Fibroblast of peridontal ligament (primary cell): ENCODE results near the gene EID2B.

Experiments
- DNase-seq: peaks from one replicate; pipeline ENCODE4 v3.0.0-alpha.2; 2010; ENCODE audit errors: extremely low read depth

EID2B gene

GRCh38 chr19:39532233-39533002 is at the start of gene EID2B:
EID2B (minus strand) TSS chr19:39532852; CDS start chr19:39532802, 50 bp downstream.
- peak; percentile 97 for DNase-seq

- no peak for DNase-seq
These were observed 49.8 kb upstream of the EID2B start for GRCh38 chr19:39582442-39582841.

- no peak for DNase-seq
These were observed 36.0 kb upstream of the EID2B start for GRCh38 chr19:39568604-39569003.

- DNase-seq = no peak
These were observed 33.4 kb upstream of the EID2B start for GRCh38 chr19:39566064-39566463.

GRCh38 chr19:39563408-39563807 is 30.8 kb upstream of the EID2B start:
- no peak for DNase-seq

GRCh38 chr19:39558624-39559117 is 26.0 kb upstream of the EID2B start:
- DNase-seq = no peak

- peak; percentile 31 for DNase-seq
These were observed 25.4 kb upstream of the EID2B start for GRCh38 chr19:39557811-39558623.

- DNase-seq = no peak
These were observed 23.2 kb upstream of the EID2B start for GRCh38 chr19:39555883-39556282.

- no peak for DNase-seq
These were observed 22.2 kb upstream of the EID2B start for GRCh38 chr19:39554701-39555311.

GRCh38 chr19:39553082-39553652 is 20.5 kb upstream of the EID2B start:
- DNase-seq = no peak

GRCh38 chr19:39550197-39550596 is 17.5 kb upstream of the EID2B start:
- no peak for DNase-seq

- DNase-seq = no peak
These were observed 13.9 kb upstream of the EID2B start for GRCh38 chr19:39546599-39546998.

GRCh38 chr19:39544911-39545310 is 12.3 kb upstream of the EID2B start:
- DNase-seq = no peak

GRCh38 chr19:39544226-39544903 is 11.7 kb upstream of the EID2B start:
- DNase-seq = peak; percentile 36

GRCh38 chr19:39543477-39543857 is 10.8 kb upstream of the EID2B start:
- no peak for DNase-seq

GRCh38 chr19:39542206-39542605 is 9.6 kb upstream of the EID2B start:
- DNase-seq = no peak

- DNase-seq = no peak
These were observed 7.7 kb upstream of the EID2B start for GRCh38 chr19:39540333-39540673.

GRCh38 chr19:39539518-39540332 is 7.1 kb upstream of the EID2B start, which contains the start of gene EID2:
EID2 (minus strand) TSS chr19:39540161; CDS start chr19:39540079, 82 bp downstream.
- peak; percentile 94 for DNase-seq

- no peak for DNase-seq
These were observed 6.5 kb upstream of the EID2B start for GRCh38 chr19:39539165-39539517.

- no peak for DNase-seq
These were observed 1.1 kb upstream of the EID2B start for GRCh38 chr19:39533791-39534190.
